ENCODE measurements around the gene SRPRB. TPM values are rescaled to one million over a fixed set of nuclear protein-coding genes. Genes with fewer than 3 reads are reported as not detected.
A peak's percentile ranks its signal among the peaks of the same experiment; 100 is the strongest.

Gene SRPRB
- total RNA-seq, 1 donor from 2014 or later, result 80.9 TPM

GRCh38 chr3:133833880-133834620 is 28.4 kb downstream of the SRPRB start:
- H3K27ac Mint-ChIP-seq, result no peak overlapping the region
- H3K36me3 Mint-ChIP-seq, result peaks cover 4% of the 10 kb centered on the region
- H3K4me3 Mint-ChIP-seq, result no peak overlapping the region
- TF ChIP-seq CTCF (conservative IDR thresholded peaks at IDR 0.05), result no peak
- no peaks in the 10 kb centered on the region for H3K9me3 Mint-ChIP-seq
- peak; percentile 24 for DNase-seq (ENCODE audit: extremely low spot score, unreplicated experiment)
- H3K27me3 Mint-ChIP-seq, result no peaks in the 10 kb centered on the region
- no peaks in the 10 kb centered on the region for H3K4me1 Mint-ChIP-seq (ENCODE audit: unreplicated experiment)

- no peak overlapping the region for H3K27ac Mint-ChIP-seq
- DNase-seq (ENCODE audit: extremely low spot score, unreplicated experiment), result no peak
- H3K9me3 Mint-ChIP-seq, result no peaks in the 10 kb centered on the region
- H3K4me1 Mint-ChIP-seq (ENCODE audit: unreplicated experiment), result no peaks in the 10 kb centered on the region
- no peak for TF ChIP-seq CTCF (conservative IDR thresholded peaks at IDR 0.05)
- no peaks in the 10 kb centered on the region for H3K27me3 Mint-ChIP-seq
- peaks cover 4% of the 10 kb centered on the region for H3K36me3 Mint-ChIP-seq
- no peak overlapping the region for H3K4me3 Mint-ChIP-seq
Measured at GRCh38 chr3:133834621-133835417, 29.2 kb downstream of the SRPRB start.

GRCh38 chr3:133835418-133835743 is 29.8 kb downstream of the SRPRB start:
- TF ChIP-seq CTCF (conservative IDR thresholded peaks at IDR 0.05), result no peak
- Mint-ChIP-seq H3K9me3 (no peaks in the 10 kb centered on the region), H3K27me3 (no peaks in the 10 kb centered on the region), H3K36me3 (peaks cover 4% of the 10 kb centered on the region), H3K4me1 (ENCODE audit: unreplicated experiment) (no peaks in the 10 kb centered on the region), H3K4me3 (no peak overlapping the region), H3K27ac (no peak overlapping the region)
- no peak for DNase-seq (ENCODE audit: extremely low spot score, unreplicated experiment)

- Mint-ChIP-seq H3K4me3 (no peak overlapping the region), H3K4me1 (ENCODE audit: unreplicated experiment) (no peaks in the 10 kb centered on the region), H3K27ac (no peak overlapping the region), H3K9me3 (no peaks in the 10 kb centered on the region), H3K27me3 (no peaks in the 10 kb centered on the region), H3K36me3 (peaks cover 4% of the 10 kb centered on the region)
- DNase-seq (ENCODE audit: extremely low spot score, unreplicated experiment), result peak; percentile 40
- TF ChIP-seq CTCF (conservative IDR thresholded peaks at IDR 0.05), result no peak
Measured at GRCh38 chr3:133835961-133836360, 30.3 kb downstream of the SRPRB start.

GRCh38 chr3:133836497-133837158 is 31.0 kb downstream of the SRPRB start:
- peak; percentile 34 for DNase-seq (ENCODE audit: extremely low spot score, unreplicated experiment)
- H3K27me3 Mint-ChIP-seq, result no peaks in the 10 kb centered on the region
- TF ChIP-seq CTCF (conservative IDR thresholded peaks at IDR 0.05), result no peak
- no peaks in the 10 kb centered on the region for H3K4me1 Mint-ChIP-seq (ENCODE audit: unreplicated experiment)
- H3K4me3 Mint-ChIP-seq, result no peak overlapping the region
- H3K36me3 Mint-ChIP-seq, result peaks cover 4% of the 10 kb centered on the region
- no peak overlapping the region for H3K27ac Mint-ChIP-seq
- no peaks in the 10 kb centered on the region for H3K9me3 Mint-ChIP-seq

Measured in type B pancreatic cell (in vitro differentiated cells).